Trophoblast cell (in vitro differentiated cells and primary cell): ENCODE measurements around the gene HMCN2.

Experiments used
- DNase-seq, 2 donors: peaks; one replicate each; pipeline ENCODE4 v3.0.0-alpha.2; 2016
- H2AFZ ChIP-seq: 2 replicates; pipeline ENCODE4 v1.6.1; 2013; ENCODE audit warnings: low read length, moderate library complexity, mild to moderate bottlenecking; ENCODE audit not compliant: insufficient read depth, poor library complexity
- H2AK5ac ChIP-seq: 2 replicates; pipeline ENCODE4 v1.6.1; 2013; ENCODE audit warnings: mild to moderate bottlenecking, low read length
- H2BK120ac ChIP-seq: 2 replicates; pipeline ENCODE4 v1.6.1; 2013; ENCODE audit warnings: low read length, mild to moderate bottlenecking, moderate library complexity; ENCODE audit not compliant: insufficient read depth, poor library complexity
- H2BK12ac ChIP-seq: 2 replicates; pipeline ENCODE4 v1.6.1; 2013; ENCODE audit warnings: mild to moderate bottlenecking, low read length, moderate library complexity
- H2BK5ac ChIP-seq: 2 replicates; pipeline ENCODE4 v1.6.1; 2013; ENCODE audit warnings: low read length, low read depth, moderate library complexity, mild to moderate bottlenecking; ENCODE audit not compliant: poor library complexity
- H3K14ac ChIP-seq: 2 replicates; pipeline ENCODE4 v1.6.1; 2013; ENCODE audit warnings: mild to moderate bottlenecking, low read length
- H3K18ac ChIP-seq: 2 replicates; pipeline ENCODE4 v1.6.1; 2013; ENCODE audit warnings: mild to moderate bottlenecking, low read length
- H3K23ac ChIP-seq: 2 replicates; pipeline ENCODE4 v1.6.1; 2013; ENCODE audit warnings: low read length
- H3K27ac ChIP-seq: 2 replicates; pipeline ENCODE4 v1.5.1; 2013; ENCODE audit warnings: low read depth, mild to moderate bottlenecking, inconsistent platforms, low read length, moderate library complexity
- H3K27me3 ChIP-seq: 2 replicates; pipeline ENCODE4 v1.6.1; 2013; ENCODE audit warnings: inconsistent platforms, mild to moderate bottlenecking, low read length, moderate library complexity; ENCODE audit not compliant: insufficient read depth
- H3K36me3 ChIP-seq, 2 experiments: 1 replicate in 1 of 2; 2 replicates in 1 of 2; pipeline ENCODE4 v1.6.1; 2013; ENCODE audit warnings: low read length in 2 of 2, mild to moderate bottlenecking in 2 of 2, moderate library complexity in 1 of 2; ENCODE audit not compliant: insufficient read depth in 2 of 2, control insufficient read depth in 1 of 2
- H3K4ac ChIP-seq: 2 replicates; pipeline ENCODE4 v1.6.1; 2013; ENCODE audit warnings: low read depth, mild to moderate bottlenecking, low read length, moderate library complexity
- H3K4me1 ChIP-seq, 2 experiments: 1 replicate in 1 of 2; 2 replicates in 1 of 2; pipeline ENCODE4 v1.6.1; 2013; ENCODE audit warnings: low read length in 2 of 2, mild to moderate bottlenecking in 2 of 2, moderate library complexity in 1 of 2; ENCODE audit not compliant: insufficient read depth in 2 of 2, control insufficient read depth in 1 of 2
- H3K4me2 ChIP-seq: 2 replicates; pipeline ENCODE4 v1.6.1; 2013; ENCODE audit warnings: inconsistent platforms, mild to moderate bottlenecking, low read length, moderate library complexity
- H3K4me3 ChIP-seq: 2 replicates; pipeline ENCODE4 v1.5.1; 2013; ENCODE audit warnings: mild to moderate bottlenecking, low read depth, low read length, inconsistent platforms
- H3K79me1 ChIP-seq: one replicate; pipeline ENCODE4 v1.6.1; 2013; ENCODE audit warnings: low read length
- H3K79me2 ChIP-seq: 2 replicates; pipeline ENCODE4 v1.6.1; 2013; ENCODE audit warnings: low read length, mild to moderate bottlenecking; ENCODE audit not compliant: control insufficient read depth, insufficient read depth, poor library complexity
- H3K9ac ChIP-seq: 2 replicates; pipeline ENCODE4 v1.6.1; 2013; ENCODE audit warnings: mild to moderate bottlenecking, low read length
- H3K9me3 ChIP-seq: 2 replicates; pipeline ENCODE4 v1.6.1; 2013; ENCODE audit warnings: low read depth, mild to moderate bottlenecking, control low read depth, inconsistent platforms, low read length; ENCODE audit not compliant: insufficient read depth
- H4K12ac ChIP-seq: 2 replicates; pipeline ENCODE4 v1.6.1; 2013; ENCODE audit warnings: low read depth, mild to moderate bottlenecking, low read length, moderate library complexity
- H4K8ac ChIP-seq: 2 replicates; pipeline ENCODE4 v1.6.1; 2013; ENCODE audit warnings: low read depth, mild to moderate bottlenecking, low read length, moderate library complexity
- H4K91ac ChIP-seq: one replicate; pipeline ENCODE4 v1.6.1; 2013; ENCODE audit warnings: low read depth, mild to moderate bottlenecking, low read length, moderate library complexity
- WGBS: extraction: QIAGEN DNeasy Blood & Tissue Kit; methylation state at CpG from one replicate; pipeline ENCODE4 v1.1.7; 2013; ENCODE audit warnings: missing lambda C conversion rate; ENCODE audit not compliant: insufficient read length, insufficient coverage; ENCODE audit errors: extremely low coverage; 5-methylcytosine and 5-hydroxymethylcytosine counted together

Gene HMCN2

DNA sequence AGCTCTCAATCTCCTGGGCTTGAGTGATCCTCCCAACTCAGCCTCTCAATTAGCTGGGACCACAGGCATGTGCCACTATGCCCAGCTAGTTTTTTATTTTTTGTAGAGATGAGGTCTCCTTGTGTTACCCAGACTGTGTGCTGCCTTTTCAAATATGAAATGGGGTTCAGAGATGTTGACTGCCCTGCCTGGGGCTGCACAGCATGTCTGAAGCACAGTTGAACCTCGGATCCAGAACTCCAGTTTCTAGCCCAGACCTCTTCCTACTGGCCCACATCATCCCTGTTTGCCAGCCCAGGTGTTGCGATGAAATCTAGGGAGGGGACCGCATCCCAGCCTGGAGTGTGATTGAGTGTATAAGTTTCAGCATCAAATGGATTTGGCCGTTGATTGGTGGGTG lies 69.4 kb downstream of the HMCN2 start:
- WGBS: no CpG with 5 or more reads among the region's 4 CpGs
- no peak overlapping the region for H3K18ac ChIP-seq

GRCh38 chr9:130336027-130336610 lies 70.6 kb downstream of the HMCN2 start:
- peaks cover 3% of the 10 kb centered on the region for H3K9me3 ChIP-seq
- WGBS: no CpG with 5 or more reads among the region's 6 CpGs
- H2BK120ac ChIP-seq: no peak overlapping the region

More for the DNA sequence above, 69.4 kb downstream of the HMCN2 start:
- no peak overlapping the region for H3K4me3 ChIP-seq
- no peak overlapping the region for H4K12ac ChIP-seq
- H3K4me2 ChIP-seq: no peak overlapping the region
- no peaks in the 10 kb centered on the region for H3K79me2 ChIP-seq
- no peak overlapping the region for H2BK12ac ChIP-seq
- H4K8ac ChIP-seq: no peak overlapping the region
- H3K4ac ChIP-seq: no peak overlapping the region
- no peak overlapping the region for H3K23ac ChIP-seq
- H2BK5ac ChIP-seq: no peak overlapping the region
- H3K14ac ChIP-seq: no peak overlapping the region
- no peaks in the 10 kb centered on the region for H3K36me3 ChIP-seq
- peaks cover 3% of the 10 kb centered on the region for H3K9me3 ChIP-seq
- H3K79me1 ChIP-seq: peaks cover 4% of the 10 kb centered on the region
- no peak overlapping the region for H3K27ac ChIP-seq
- H3K9ac ChIP-seq: no peak overlapping the region
- no peak overlapping the region for H2BK120ac ChIP-seq
- H2AFZ ChIP-seq: no peak overlapping the region
- H3K4me1 ChIP-seq: peaks cover 19 to 20% of the 10 kb centered on the region in 2 experiments
- DNase-seq: no peak
- no peaks in the 10 kb centered on the region for H3K27me3 ChIP-seq
- no peak overlapping the region for H4K91ac ChIP-seq
- H2AK5ac ChIP-seq: no peak overlapping the region

GRCh38 chr9:130336885-130337284 lies 71.3 kb downstream of the HMCN2 start:
- Histone ChIP-seq H3K27ac (no peak overlapping the region), H3K18ac (no peak overlapping the region), H2BK12ac (no peak overlapping the region), H3K4me3 (no peak overlapping the region), H4K8ac (no peak overlapping the region), H3K4ac (no peak overlapping the region), H3K79me2 (no peaks in the 10 kb centered on the region), H3K36me3 (no peaks in the 10 kb centered on the region), H3K27me3 (no peaks in the 10 kb centered on the region), H3K23ac (no peak overlapping the region), H3K9me3 (peaks cover 3% of the 10 kb centered on the region), H3K4me2 (no peak overlapping the region), H2AFZ (no peak overlapping the region), H4K12ac (no peak overlapping the region), H3K79me1 (no peaks in the 10 kb centered on the region), H3K9ac (no peak overlapping the region), H3K4me1 (peaks cover 11 to 12% of the 10 kb centered on the region in 2 experiments), H3K14ac (no peak overlapping the region), H2AK5ac (no peak overlapping the region), H2BK5ac (no peak overlapping the region), H4K91ac (no peak overlapping the region), H2BK120ac (no peak overlapping the region)
- no peak for DNase-seq
- no CpG with 5 or more reads among the region's 9 CpGs for WGBS

More at GRCh38 chr9:130336027-130336610, 70.6 kb downstream of the HMCN2 start:
- Histone ChIP-seq H3K14ac (no peak overlapping the region), H3K23ac (no peak overlapping the region), H3K36me3 (no peaks in the 10 kb centered on the region), H2BK5ac (no peak overlapping the region), H4K12ac (no peak overlapping the region), H3K18ac (no peak overlapping the region), H2AK5ac (no peak overlapping the region), H3K4me3 (no peak overlapping the region), H4K91ac (no peak overlapping the region), H3K27ac (no peak overlapping the region), H3K27me3 (no peaks in the 10 kb centered on the region), H3K4ac (no peak overlapping the region), H2BK12ac (no peak overlapping the region), H3K4me1 (peaks cover 14 to 16% of the 10 kb centered on the region in 2 experiments), H3K79me1 (no peaks in the 10 kb centered on the region), H3K4me2 (no peak overlapping the region), H4K8ac (no peak overlapping the region), H3K9ac (no peak overlapping the region), H3K79me2 (no peaks in the 10 kb centered on the region), H2AFZ (no peak overlapping the region)
- DNase-seq: no peak

- H3K4me1 ChIP-seq: peaks cover 7 to 8% of the 10 kb centered on the region in 2 experiments
- no peak overlapping the region for H3K18ac ChIP-seq
- H3K14ac ChIP-seq: no peak overlapping the region
- H3K36me3 ChIP-seq: no peaks in the 10 kb centered on the region
- no peak overlapping the region for H2BK5ac ChIP-seq
- H3K9me3 ChIP-seq: peaks cover 3% of the 10 kb centered on the region
- H3K4me3 ChIP-seq: no peak overlapping the region
- H3K79me1 ChIP-seq: no peaks in the 10 kb centered on the region
- no peak overlapping the region for H4K91ac ChIP-seq
- H3K9ac ChIP-seq: no peak overlapping the region
- no peak overlapping the region for H2BK120ac ChIP-seq
- WGBS: no CpG with 5 or more reads among the region's 9 CpGs
- no peak overlapping the region for H3K4me2 ChIP-seq
- H3K27me3 ChIP-seq: no peaks in the 10 kb centered on the region
- H4K12ac ChIP-seq: no peak overlapping the region
- no peak overlapping the region for H3K27ac ChIP-seq
- H4K8ac ChIP-seq: no peak overlapping the region
- no peak overlapping the region for H2AFZ ChIP-seq
- no peak overlapping the region for H2BK12ac ChIP-seq
- H3K23ac ChIP-seq: no peak overlapping the region
- H3K4ac ChIP-seq: no peak overlapping the region
- no peak overlapping the region for H2AK5ac ChIP-seq
- DNase-seq: no peak
- H3K79me2 ChIP-seq: no peaks in the 10 kb centered on the region
These were observed 71.8 kb downstream of the HMCN2 start for GRCh38 chr9:130337318-130337717.
